HG03025 (cell line): ENCODE results near the gene JPH4.
"Not testable (repeated sequence)": the region's sequence is repeated elsewhere in the genome, so short reads cannot be mapped to it uniquely, and the experiment has no call there.

Experiments used
- ATAC-seq: cut with Tn5 transposase; IDR thresholded peaks from one replicate; pipeline ENCODE4 v1.9.1; 2021; ENCODE audit warnings: mild to moderate bottlenecking, moderate library complexity; ENCODE audit not compliant: unreplicated experiment, low FRiP score

Gene JPH4

DNA sequence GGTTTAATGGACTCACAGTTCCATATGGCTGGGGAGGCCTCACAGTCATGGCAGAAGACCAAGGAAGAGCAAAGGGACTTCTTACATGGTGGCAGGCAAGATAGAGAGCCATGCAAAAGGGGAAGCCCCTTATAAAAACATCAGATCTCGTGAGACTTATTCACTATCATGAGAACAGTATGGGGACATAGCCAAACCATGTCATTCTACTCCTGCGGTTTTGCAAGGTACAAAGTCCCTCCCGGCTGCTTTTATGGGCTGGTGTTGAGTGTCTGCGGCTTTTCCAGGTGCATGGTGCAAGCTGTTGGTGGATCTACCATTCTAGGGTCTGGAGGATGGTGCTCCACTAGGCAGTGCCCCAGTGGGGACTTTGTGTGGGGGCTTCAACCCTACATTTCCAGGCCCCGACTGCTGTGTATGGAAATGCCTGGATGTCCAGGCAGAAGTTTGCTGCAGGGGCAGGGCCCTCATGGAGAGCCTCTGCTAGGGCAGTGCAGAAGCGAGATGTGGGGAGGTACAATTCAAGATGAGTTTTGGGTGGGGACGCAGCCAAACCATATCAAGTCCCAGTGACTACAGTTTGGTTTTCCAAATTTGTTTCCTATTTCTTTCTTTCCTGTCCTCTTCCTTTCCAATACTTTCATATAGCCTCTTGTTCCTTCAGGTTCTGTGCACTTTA lies 31.0 kb upstream of the JPH4 start:
- ATAC-seq: not testable (repeated sequence)

GRCh38 chr14:23609001-23609400 lies 30.4 kb upstream of the JPH4 start:
- no peak for ATAC-seq

DNA sequence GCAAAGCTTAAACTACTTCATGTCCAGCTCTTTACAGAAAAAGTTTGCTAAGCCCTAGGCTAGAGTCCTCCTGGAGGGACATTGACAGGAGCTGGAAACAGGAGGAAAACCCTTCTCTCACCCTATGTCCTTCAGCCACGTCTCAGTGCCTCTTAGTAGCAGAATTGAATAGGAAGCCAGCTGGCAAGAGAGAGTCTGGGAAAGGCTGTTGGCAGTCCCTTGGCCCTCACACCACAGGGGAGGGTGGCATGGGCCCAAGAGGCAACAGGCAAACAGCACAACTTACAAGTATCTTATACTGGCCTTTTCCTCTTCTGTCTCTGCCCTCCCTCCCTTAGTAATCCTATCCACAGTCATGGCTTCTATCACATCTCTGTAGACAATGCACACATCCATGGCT lies 29.9 kb upstream of the JPH4 start:
- no peak for ATAC-seq

- ATAC-seq: peak; percentile 58
Measured at GRCh38 chr14:23605931-23606585, 27.5 kb upstream of the JPH4 start.

DNA sequence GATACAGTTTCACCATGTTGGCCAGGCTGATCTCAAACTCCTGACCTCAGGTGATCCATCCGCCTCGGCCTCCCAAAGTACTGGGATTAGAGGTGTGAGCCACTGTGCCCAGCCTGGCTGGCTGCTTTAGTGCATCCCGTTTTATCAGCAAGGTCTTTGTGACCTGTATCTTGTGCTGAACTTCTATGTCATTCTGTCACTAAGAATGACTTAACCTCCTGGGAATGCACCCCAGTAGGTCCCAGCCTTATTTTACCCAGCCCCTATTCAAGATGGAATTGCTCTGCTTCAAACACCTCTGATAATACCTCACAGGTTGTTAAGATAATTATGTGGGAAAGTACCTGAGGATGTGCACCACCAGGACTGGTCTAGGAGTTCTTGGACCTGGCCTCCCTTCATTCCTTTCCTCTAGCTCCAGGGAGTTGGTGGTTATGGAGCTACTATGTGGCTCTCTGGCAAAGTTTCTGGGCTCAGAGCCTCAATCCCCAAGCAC lies 26.1 kb upstream of the JPH4 start:
- no peak for ATAC-seq

DNA sequence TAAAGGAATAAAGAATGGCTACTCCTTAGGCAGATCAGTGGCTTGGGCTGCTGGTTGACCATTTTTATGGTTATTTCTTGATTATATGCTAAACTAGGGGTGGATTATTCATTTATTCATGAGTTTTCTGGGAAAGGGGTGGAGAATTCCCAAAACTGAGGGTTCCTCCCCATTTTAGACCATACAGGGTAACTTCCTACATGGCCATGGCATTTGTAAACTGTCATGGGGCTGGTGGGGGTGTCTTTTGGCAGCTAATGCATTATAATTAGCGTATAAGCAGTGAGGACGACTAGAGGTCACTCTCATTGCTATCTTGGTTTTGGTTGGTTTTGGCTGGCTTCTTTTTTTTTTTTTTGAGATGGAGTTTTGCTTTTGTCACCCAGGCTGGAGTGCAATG lies 25.6 kb upstream of the JPH4 start:
- no peak for ATAC-seq

- ATAC-seq: no peak
Measured at GRCh38 chr14:23603103-23603502, 24.5 kb upstream of the JPH4 start.

GRCh38 chr14:23602181-23603095 lies 23.8 kb upstream of the JPH4 start:
- ATAC-seq: no peak

DNA sequence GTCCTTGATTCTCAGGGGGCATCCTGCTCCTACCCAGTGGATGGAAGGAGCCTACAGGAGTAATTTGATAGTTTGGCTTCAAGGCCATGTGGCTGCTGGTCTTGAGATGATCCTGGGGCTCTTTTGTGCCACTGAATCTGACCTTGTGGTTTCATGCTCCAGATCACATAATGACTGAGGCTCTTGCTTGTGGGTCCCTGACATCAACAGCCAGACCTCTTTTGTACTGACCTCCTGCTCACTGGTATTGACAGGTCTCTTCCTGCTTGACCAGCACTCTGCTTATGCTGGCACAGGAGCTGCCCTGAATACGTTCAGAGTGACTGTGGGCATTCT lies 23.2 kb upstream of the JPH4 start:
- no peak for ATAC-seq

DNA sequence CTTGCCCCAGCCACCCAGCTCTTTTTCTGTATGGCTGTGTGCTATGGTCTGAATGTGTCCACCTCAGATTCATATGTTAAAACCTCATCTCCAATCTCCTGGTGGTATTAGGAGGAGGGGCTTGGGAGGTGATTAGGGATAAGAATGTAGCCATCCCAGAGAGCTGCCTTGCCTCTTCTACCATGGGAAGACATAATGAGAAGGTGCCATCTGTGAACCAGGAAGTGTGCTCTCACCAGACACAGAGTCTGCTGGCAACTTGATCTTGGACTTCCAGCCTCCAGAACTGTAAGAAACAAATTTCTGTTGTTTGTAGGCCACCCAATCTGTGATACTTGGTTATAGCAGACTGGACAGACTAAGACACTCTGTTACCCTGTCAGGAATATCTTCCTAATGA lies 22.8 kb upstream of the JPH4 start:
- ATAC-seq: no peak

DNA sequence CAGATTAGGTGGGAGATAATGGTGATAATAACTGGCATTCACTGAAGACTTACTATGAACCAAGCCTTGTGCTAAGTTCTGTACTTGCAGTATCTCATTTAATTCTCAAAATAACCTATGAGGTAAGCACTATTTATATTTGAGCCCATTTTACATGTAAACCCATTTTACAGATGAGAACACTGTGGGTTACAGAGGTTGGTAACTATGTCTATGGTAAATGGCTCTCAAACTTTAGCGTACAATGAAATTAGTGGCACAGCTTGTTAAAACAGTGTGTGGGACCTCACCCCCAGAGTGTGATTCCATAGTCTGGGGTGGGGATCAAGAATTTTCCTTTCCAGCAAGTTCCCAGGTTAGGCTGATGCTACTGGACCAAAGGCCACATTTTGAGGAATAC lies 22.2 kb upstream of the JPH4 start:
- no peak for ATAC-seq

GRCh38 chr14:23600322-23600707 lies 21.7 kb upstream of the JPH4 start:
- ATAC-seq: no peak

DNA sequence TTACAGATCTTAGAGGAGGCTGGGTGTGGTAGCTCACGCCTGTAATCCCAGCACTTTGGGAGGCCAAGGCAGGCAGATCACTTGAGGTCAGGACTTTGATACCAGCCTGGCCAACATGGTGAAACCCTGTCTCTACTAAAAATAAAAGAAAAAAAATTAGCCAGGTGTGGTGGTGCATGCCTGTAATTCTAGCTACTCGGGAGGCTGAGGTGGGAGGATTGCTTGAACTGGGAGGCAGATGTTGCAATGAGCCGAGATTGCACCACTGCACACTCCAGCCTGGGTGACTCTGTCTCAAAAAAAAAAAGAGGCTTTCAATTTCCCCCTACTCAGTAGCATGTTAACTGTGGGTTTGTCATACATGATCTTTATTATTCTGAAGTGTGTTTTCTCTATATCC lies 15.6 kb upstream of the JPH4 start:
- ATAC-seq: not testable (repeated sequence)

GRCh38 chr14:23590198-23590597 lies 11.6 kb upstream of the JPH4 start:
- ATAC-seq: no peak

DNA sequence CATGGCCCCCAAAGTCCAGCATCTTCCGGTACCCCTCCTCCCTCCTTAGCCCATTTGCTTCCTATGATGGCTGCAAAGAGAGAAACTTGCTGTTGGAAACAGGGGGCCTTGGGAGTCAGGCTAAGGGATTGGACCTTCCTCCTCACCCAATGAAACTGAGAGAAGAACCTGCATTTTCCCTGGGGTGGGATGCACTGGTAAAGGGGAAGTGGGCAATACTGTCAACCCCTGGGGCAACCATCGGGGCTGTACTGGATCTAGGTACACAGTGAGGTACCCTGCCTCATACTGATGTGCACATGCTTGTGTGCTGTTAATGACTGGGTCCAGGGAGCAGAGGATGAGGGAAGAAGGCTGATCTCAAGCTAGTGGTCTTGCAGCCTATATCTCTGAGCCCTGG lies 11.0 kb upstream of the JPH4 start:
- ATAC-seq: no peak

DNA sequence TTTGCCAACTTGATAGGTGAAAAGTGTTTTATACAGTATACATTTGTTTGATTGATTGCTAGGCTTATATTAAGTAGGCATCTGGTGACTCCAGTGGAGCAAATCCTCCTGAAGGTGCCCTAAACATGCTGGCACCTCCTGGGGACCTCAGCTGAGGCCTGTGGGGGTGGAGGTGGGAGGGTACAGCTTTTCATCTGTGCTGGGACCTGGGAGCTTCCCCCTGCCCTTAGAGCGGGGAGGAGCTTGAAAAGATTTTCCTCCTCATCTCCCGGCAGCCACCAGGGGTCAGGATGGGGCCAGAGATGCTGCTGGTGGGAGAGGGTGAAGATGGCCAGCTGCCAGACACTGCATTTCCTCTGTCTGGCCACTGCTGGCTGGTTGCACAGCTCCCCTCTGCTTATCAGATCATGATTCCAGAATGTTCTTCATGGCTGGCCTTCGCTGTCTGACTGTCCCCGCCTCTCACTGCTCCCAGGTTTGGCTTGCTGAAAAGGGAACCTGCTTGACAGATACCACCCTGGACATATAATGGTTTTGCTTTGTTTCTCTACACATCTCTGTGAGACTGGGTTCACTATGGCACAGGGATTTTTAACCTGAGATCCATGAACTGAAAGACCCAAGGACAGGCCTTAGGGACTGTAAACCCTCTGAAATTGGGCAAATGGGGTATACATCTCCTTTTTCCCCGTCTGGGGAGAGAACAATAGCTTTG lies 10.5 kb upstream of the JPH4 start:
- peak; percentile 83 for ATAC-seq

DNA sequence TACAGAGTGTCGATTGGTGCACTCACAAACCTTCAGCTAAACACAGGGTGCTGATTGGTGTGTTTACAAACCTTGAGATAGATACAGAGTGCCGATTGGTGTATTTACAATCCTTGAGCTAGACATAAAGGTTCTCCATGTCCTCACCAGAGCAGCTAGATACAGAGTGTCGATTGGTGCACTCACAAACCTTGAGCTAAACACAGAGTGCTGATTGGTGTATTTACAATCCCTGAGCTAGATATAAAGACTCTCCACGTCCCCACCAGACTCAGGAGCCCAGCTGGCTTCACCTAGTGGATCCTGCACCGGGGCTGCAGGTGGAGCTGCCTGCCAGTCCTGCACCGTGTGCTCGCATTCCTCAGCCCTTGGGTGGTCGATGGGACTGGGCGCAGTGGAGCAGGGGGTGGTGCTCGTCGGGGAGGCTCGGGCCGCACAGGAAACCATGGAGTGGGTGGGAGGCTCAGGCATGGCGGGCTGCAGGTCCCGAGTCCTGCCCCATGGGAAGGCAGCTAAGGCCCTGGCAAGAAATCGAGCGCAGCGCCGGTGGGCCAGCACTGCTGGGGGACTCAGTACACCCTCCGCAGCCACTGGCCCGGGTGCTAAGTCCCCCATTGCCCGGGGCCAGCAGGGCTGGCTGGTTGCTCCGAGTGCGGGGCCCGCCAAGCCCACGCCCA lies 6.1 kb upstream of the JPH4 start:
- ATAC-seq: not testable (repeated sequence)

GRCh38 chr14:23583761-23584526 lies 5.4 kb upstream of the JPH4 start:
- not testable (repeated sequence) for ATAC-seq
